Measurements from ENCODE around the gene MACROD2. TPM values are rescaled to one million over a fixed set of nuclear protein-coding genes. Genes with fewer than 3 reads are reported as not detected.

The MACROD2 gene
- total RNA-seq, 2 donors from 2014 or later = 0.95 to 4.2 TPM

GRCh38 chr20:15834857-15835256, 1839.5 kb downstream of the MACROD2 start:
- H3K36me3 ChIP-seq = no peaks in the 10 kb centered on the region
- H3K9me3 ChIP-seq = no peaks in the 10 kb centered on the region
- no peak overlapping the region for H3K4me3 ChIP-seq
- TF ChIP-seq, protein P1, sequence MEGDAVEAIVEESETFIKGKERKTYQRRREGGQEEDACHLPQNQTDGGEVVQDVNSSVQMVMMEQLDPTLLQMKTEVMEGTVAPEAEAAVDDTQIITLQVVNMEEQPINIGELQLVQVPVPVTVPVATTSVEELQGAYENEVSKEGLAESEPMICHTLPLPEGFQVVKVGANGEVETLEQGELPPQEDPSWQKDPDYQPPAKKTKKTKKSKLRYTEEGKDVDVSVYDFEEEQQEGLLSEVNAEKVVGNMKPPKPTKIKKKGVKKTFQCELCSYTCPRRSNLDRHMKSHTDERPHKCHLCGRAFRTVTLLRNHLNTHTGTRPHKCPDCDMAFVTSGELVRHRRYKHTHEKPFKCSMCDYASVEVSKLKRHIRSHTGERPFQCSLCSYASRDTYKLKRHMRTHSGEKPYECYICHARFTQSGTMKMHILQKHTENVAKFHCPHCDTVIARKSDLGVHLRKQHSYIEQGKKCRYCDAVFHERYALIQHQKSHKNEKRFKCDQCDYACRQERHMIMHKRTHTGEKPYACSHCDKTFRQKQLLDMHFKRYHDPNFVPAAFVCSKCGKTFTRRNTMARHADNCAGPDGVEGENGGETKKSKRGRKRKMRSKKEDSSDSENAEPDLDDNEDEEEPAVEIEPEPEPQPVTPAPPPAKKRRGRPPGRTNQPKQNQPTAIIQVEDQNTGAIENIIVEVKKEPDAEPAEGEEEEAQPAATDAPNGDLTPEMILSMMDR (IDR thresholded peaks at IDR 0.05) = no peak
- DNase-seq (ENCODE audit: low spot score) = no peak
- no peak overlapping the region for H3K27ac ChIP-seq
- no peaks in the 10 kb centered on the region for H3K27me3 ChIP-seq (replicated peaks; ENCODE audit: insufficient read depth)
- no peak for ATAC-seq (ENCODE audit: insufficient number of reproducible peaks, low FRiP score, low read depth)
- no peaks in the 10 kb centered on the region for H3K4me1 ChIP-seq (ENCODE audit: control insufficient read depth in 1 of 2, low read depth in 2 of 2)

- no peaks in the 10 kb centered on the region for H3K27me3 ChIP-seq (replicated peaks; ENCODE audit: insufficient read depth)
- H3K4me3 ChIP-seq = no peak overlapping the region
- H3K36me3 ChIP-seq = no peaks in the 10 kb centered on the region
- no peaks in the 10 kb centered on the region for H3K9me3 ChIP-seq
- H3K4me1 ChIP-seq (ENCODE audit: control insufficient read depth in 1 of 2, low read depth in 2 of 2) = peaks cover 0 to 4% of the 10 kb centered on the region in 2 donors
- ATAC-seq (ENCODE audit: insufficient number of reproducible peaks, low FRiP score, low read depth) = no peak
- H3K27ac ChIP-seq = no peak overlapping the region
- DNase-seq (ENCODE audit: low spot score) = no peak
- TF ChIP-seq, protein P1 (IDR thresholded peaks at IDR 0.05) = no peak
These were observed 1840.5 kb downstream of the MACROD2 start for GRCh38 chr20:15835811-15836210.

DNA sequence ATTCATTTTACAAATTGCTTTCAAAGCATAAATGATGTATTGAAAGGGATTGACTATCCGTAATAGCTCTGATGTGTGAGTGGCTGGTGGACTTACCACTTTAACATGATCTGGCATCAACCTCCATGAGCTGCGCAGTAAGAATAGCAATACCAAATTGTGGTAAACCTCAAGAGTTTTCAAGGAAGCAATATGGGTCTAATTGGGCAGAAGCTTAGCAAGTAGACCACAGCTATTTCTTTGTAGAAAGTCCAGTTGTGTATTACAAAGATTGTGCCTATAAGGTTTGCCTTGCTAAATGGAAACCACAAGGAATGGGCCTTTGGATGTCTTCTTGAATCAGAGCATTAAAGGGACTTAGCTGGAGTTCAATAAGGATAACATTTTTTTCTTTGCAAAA, 1841.3 kb downstream of the MACROD2 start:
- Histone ChIP-seq H3K9me3 (no peaks in the 10 kb centered on the region), H3K27me3 (replicated peaks; ENCODE audit: insufficient read depth) (no peaks in the 10 kb centered on the region), H3K4me3 (no peak overlapping the region), H3K36me3 (no peaks in the 10 kb centered on the region), H3K27ac (no peak overlapping the region), H3K4me1 (ENCODE audit: control insufficient read depth in 1 of 2, low read depth in 2 of 2) (peaks cover 0 to 7% of the 10 kb centered on the region in 2 donors)
- ATAC-seq (ENCODE audit: insufficient number of reproducible peaks, low FRiP score, low read depth) = no peak
- TF ChIP-seq, protein P1 (IDR thresholded peaks at IDR 0.05) = no peak
- no peak for DNase-seq (ENCODE audit: low spot score)

DNA sequence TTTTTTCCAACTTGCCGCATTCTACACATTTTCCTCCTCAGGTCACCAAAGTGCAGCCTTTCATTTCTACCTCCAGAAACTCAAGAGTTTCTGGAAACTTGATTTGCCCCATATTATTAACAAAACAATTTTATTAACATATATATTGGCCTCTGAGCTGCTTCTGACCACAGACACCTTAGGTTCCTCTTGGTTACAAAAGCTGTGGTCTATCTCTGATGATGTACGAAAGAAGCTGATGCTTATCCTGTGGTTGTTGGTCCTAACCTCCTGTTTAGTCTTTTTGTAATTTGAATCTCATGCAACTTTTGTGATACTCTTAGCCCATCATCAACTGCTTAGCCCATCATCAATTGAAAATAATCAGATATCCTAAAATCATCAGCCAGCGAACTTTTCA, 1842.2 kb downstream of the MACROD2 start:
- Histone ChIP-seq H3K36me3 (no peaks in the 10 kb centered on the region), H3K27ac (no peak overlapping the region), H3K4me3 (no peak overlapping the region), H3K4me1 (ENCODE audit: control insufficient read depth in 1 of 2, low read depth in 2 of 2) (peaks cover 0 to 7% of the 10 kb centered on the region in 2 donors), H3K9me3 (no peaks in the 10 kb centered on the region), H3K27me3 (replicated peaks; ENCODE audit: insufficient read depth) (no peaks in the 10 kb centered on the region)
- DNase-seq (ENCODE audit: low spot score) (no peak), ATAC-seq (ENCODE audit: insufficient number of reproducible peaks, low FRiP score, low read depth) (no peak)
- TF ChIP-seq, protein P1 (IDR thresholded peaks at IDR 0.05) = no peak

GRCh38 chr20:15838466-15838865, 1843.2 kb downstream of the MACROD2 start:
- Histone ChIP-seq H3K27ac (no peak overlapping the region), H3K36me3 (no peaks in the 10 kb centered on the region), H3K4me3 (no peak overlapping the region), H3K9me3 (no peaks in the 10 kb centered on the region), H3K27me3 (replicated peaks; ENCODE audit: insufficient read depth) (no peaks in the 10 kb centered on the region), H3K4me1 (ENCODE audit: control insufficient read depth in 1 of 2, low read depth in 2 of 2) (peaks cover 0 to 7% of the 10 kb centered on the region in 2 donors)
- ATAC-seq (ENCODE audit: insufficient number of reproducible peaks, low FRiP score, low read depth) = no peak
- TF ChIP-seq, protein P1 (IDR thresholded peaks at IDR 0.05) = no peak
- no peak for DNase-seq (ENCODE audit: low spot score)
